Measurements from ENCODE around the gene CRACR2A. TPM values are rescaled to one million over a fixed set of nuclear protein-coding genes. Genes with fewer than 3 reads are reported as not detected.

The CRACR2A gene
- total and polyA plus RNA-seq, 10 of the 15 experiments (the other 5 are each of a cell fraction or from before 2014, with no cell fraction given): 2.1 to 18.0 (median 13.2) TPM

DNA sequence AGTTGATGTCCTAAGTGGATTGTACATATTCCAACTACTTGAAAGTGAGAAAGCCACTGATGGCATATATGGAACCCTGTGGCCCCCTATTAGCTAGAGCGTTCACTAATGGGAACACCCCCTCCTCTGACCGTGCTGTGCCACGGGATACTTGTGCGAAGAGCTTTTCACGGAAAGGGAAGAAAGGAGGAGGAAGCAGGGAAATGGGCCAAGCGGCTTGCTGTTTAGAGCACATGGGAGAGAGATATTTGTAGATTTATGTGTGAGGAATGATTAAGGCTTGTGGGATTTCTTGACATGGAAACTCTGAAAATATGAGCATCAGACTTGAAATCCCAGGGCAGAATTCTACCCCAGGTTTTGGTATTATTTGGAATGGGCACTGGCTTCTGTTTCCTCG, 132.1 kb downstream of the CRACR2A start:
- Histone ChIP-seq H4K20me1 (ENCODE audit: control insufficient read depth, insufficient read depth) (no peaks in the 10 kb centered on the region), H3K4me2 (ENCODE audit: control insufficient read depth, insufficient read depth) (no peak overlapping the region), H3K27ac (ENCODE audit: control insufficient read depth, insufficient read depth) (no peak overlapping the region), H3K27me3 (replicated peaks in 1 of 2; ENCODE audit: control insufficient read depth in 2 of 2, insufficient read depth in 2 of 2, low read length in 1 of 2) (no peaks in the 10 kb centered on the region), H3K9ac (ENCODE audit: control insufficient read depth, insufficient read depth, low read length) (no peak overlapping the region), H3K4me1 (ENCODE audit: control insufficient read depth, insufficient read depth, low read length) (peaks cover 11% of the 10 kb centered on the region), H2AFZ (ENCODE audit: control insufficient read depth, low read depth, low read length) (no peak overlapping the region), H3K9me3 (replicated peaks; ENCODE audit: control insufficient read depth, insufficient read depth, low read length) (no peaks in the 10 kb centered on the region), H3K79me2 (ENCODE audit: control insufficient read depth, insufficient read depth, low read length) (no peaks in the 10 kb centered on the region), H3K4me3 (no peak overlapping the region), H3K36me3 (ENCODE audit: control insufficient read depth in 2 of 2, insufficient read depth in 2 of 2, low read length in 1 of 2) (no peaks in the 10 kb centered on the region)
- POLR2A ChIA-PET: no interaction called here
- no peak for TF ChIP-seq REST (IDR thresholded peaks at IDR 0.05; ENCODE audit: low read depth, low read length)
- no peak for TF ChIP-seq SMAD5 (IDR thresholded peaks at IDR 0.05; ENCODE audit: low read depth)
- TF ChIP-seq ATF7 (IDR thresholded peaks at IDR 0.05; ENCODE audit: low read depth): no peak
- no peak for TF ChIP-seq SIX5 (IDR thresholded peaks at IDR 0.05; ENCODE audit: low read depth, low read length, severe bottlenecking)
- ATAC-seq: no peak
- FAIRE-seq: no peak
- DNase-seq (ENCODE audit: low read depth, low spot score): no peak
- CTCF ChIA-PET: no interaction called here
- intact Hi-C loops (cut with micrococcal nuclease; ENCODE audit: unreplicated experiment): no loop called here
- 97% methylated on average over 7 of the region's 7 CpGs for WGBS (ENCODE audit: insufficient coverage, insufficient replicate concordance, low lambda C conversion rate, missing lambda C conversion rate)
- BruUV-seq (replicated peaks): no TSS peak
- RAD21 ChIA-PET (ENCODE audit: unreplicated experiment): no interaction called here
- SMC1A ChIA-PET (ENCODE audit: uncharacterized antibody, unreplicated experiment): no interaction called here
- in situ Hi-C loops (cut with MboI): no loop called here

DNA sequence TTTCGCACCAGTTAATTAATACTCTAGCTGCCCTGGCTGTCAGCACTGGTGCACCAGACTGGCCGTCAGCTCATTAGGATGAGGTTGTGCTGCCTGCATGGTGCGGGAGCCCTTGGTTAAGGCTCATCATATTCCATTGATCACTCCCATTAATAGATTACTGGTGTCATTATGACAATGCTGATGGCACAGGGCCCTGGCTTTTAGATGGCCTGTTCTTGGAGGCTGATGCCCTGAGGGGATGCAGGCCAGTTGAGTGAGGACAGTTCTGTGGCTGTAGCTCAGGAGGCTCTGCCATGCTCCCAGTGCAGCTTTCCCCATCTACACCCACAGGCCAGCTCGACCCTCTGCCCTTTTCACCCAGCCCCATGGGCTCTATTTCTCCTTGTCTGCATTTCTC, 135.3 kb downstream of the CRACR2A start:
- in situ Hi-C loops (cut with MboI) (no loop called here), intact Hi-C loops (cut with micrococcal nuclease; ENCODE audit: unreplicated experiment) (no loop called here)
- H3K4me1 ChIP-seq (ENCODE audit: control insufficient read depth, insufficient read depth, low read length): peaks cover 2% of the 10 kb centered on the region; the same call in 1 of the 2 replicates
- SMC1A ChIA-PET (ENCODE audit: uncharacterized antibody, unreplicated experiment): interaction anchor here (0.9 kb wide), 1 partner anchor 41 kb away, joined by 3 read pairs; no protein-coding TSS in a partner anchor
- no peak overlapping the region for H3K4me2 ChIP-seq (ENCODE audit: control insufficient read depth, insufficient read depth)
- H3K79me2 ChIP-seq (ENCODE audit: control insufficient read depth, insufficient read depth, low read length): no peaks in the 10 kb centered on the region
- BruUV-seq (replicated peaks): no TSS peak
- H3K27me3 ChIP-seq (replicated peaks in 1 of 2; ENCODE audit: control insufficient read depth in 2 of 2, insufficient read depth in 2 of 2, low read length in 1 of 2): no peaks in the 10 kb centered on the region
- POLR2A ChIA-PET: no interaction called here
- H3K9ac ChIP-seq (ENCODE audit: control insufficient read depth, insufficient read depth, low read length): no peak overlapping the region
- WGBS (ENCODE audit: insufficient coverage, insufficient replicate concordance, low lambda C conversion rate, missing lambda C conversion rate): 81% methylated on average over 4 of the region's 4 CpGs
- H2AFZ ChIP-seq (ENCODE audit: control insufficient read depth, low read depth, low read length): no peak overlapping the region
- H3K36me3 ChIP-seq (ENCODE audit: control insufficient read depth in 2 of 2, insufficient read depth in 2 of 2, low read length in 1 of 2): peaks cover 0 to 9% of the 10 kb centered on the region in 2 experiments; a peak in 2 of 4 replicates
- CTCF ChIA-PET: no interaction called here
- FAIRE-seq: no peak
- no peak for ATAC-seq
- H4K20me1 ChIP-seq (ENCODE audit: control insufficient read depth, insufficient read depth): no peaks in the 10 kb centered on the region
- RAD21 ChIA-PET (ENCODE audit: unreplicated experiment): no interaction called here
- no peak for DNase-seq (ENCODE audit: low read depth, low spot score)
- H3K9me3 ChIP-seq (replicated peaks; ENCODE audit: control insufficient read depth, insufficient read depth, low read length): no peaks in the 10 kb centered on the region
- H3K27ac ChIP-seq (ENCODE audit: control insufficient read depth, insufficient read depth): no peak overlapping the region
- H3K4me3 ChIP-seq: no peak overlapping the region
- TF ChIP-seq TCF7 (IDR thresholded peaks at IDR 0.05; ENCODE audit: borderline replicate concordance) (no peak), RB1 (IDR thresholded peaks at IDR 0.05; ENCODE audit: borderline replicate concordance) (no peak), EED (IDR thresholded peaks at IDR 0.05; ENCODE audit: low read depth) (no peak), TARDBP (IDR thresholded peaks at IDR 0.05; ENCODE audit: borderline replicate concordance) (no peak), HCFC1 (IDR thresholded peaks at IDR 0.05; ENCODE audit: low read length) (no peak), YBX1 (IDR thresholded peaks at IDR 0.05) (no peak), CREM (IDR thresholded peaks at IDR 0.05; ENCODE audit: low read depth) (no peak), NR2C2 (IDR thresholded peaks at IDR 0.05; ENCODE audit: borderline replicate concordance, control insufficient read depth, insufficient read length, low read depth) (no peak), MYC (IDR thresholded peaks at IDR 0.05; ENCODE audit: insufficient read depth, insufficient read length, insufficient replicate concordance, low read length, severe bottlenecking) (no peak), SREBF2 (IDR thresholded peaks at IDR 0.05; ENCODE audit: low read length) (no peak)

Measured in GM12878 (cell line).